ENCODE data around the gene PCDH9. TPM values are rescaled to one million over a fixed set of nuclear protein-coding genes. Genes with fewer than 3 reads are reported as not detected.

Gene PCDH9
- total RNA-seq, 1 donor from 2014 or later = 0.40 TPM

- DNase-seq (ENCODE audit: low read depth) = no peak
- TF ChIP-seq CTCF (conservative IDR thresholded peaks at IDR 0.05; ENCODE audit: low read depth, low read length) = no peak
- H3K4me3 ChIP-seq (ENCODE audit: low read depth, low read length) = no peak overlapping the region
Measured at GRCh38 chr13:67133476-67133875, 96.7 kb downstream of the PCDH9 start.

GRCh38 chr13:67131393-67131792, 98.7 kb downstream of the PCDH9 start:
- no peak overlapping the region for H3K4me3 ChIP-seq (ENCODE audit: low read depth, low read length)
- TF ChIP-seq CTCF (conservative IDR thresholded peaks at IDR 0.05; ENCODE audit: low read depth, low read length) = no peak
- DNase-seq (ENCODE audit: low read depth) = no peak

- no peak for TF ChIP-seq CTCF (conservative IDR thresholded peaks at IDR 0.05; ENCODE audit: low read depth, low read length)
- H3K4me3 ChIP-seq (ENCODE audit: low read depth, low read length) = no peak overlapping the region
- DNase-seq (ENCODE audit: low read depth) = no peak
Measured at GRCh38 chr13:67130444-67130843, 99.7 kb downstream of the PCDH9 start.

- H3K4me3 ChIP-seq (ENCODE audit: low read depth, low read length) = no peak overlapping the region
- no peak for DNase-seq (ENCODE audit: low read depth)
- no peak for TF ChIP-seq CTCF (conservative IDR thresholded peaks at IDR 0.05; ENCODE audit: low read depth, low read length)
Measured at GRCh38 chr13:67128136-67128535, 102.0 kb downstream of the PCDH9 start.

- no peak for TF ChIP-seq CTCF (conservative IDR thresholded peaks at IDR 0.05; ENCODE audit: low read depth, low read length)
- H3K4me3 ChIP-seq (ENCODE audit: low read depth, low read length) = no peak overlapping the region
- DNase-seq (ENCODE audit: low read depth) = no peak
Measured at GRCh38 chr13:67125681-67126080, 104.5 kb downstream of the PCDH9 start.

- no peak overlapping the region for H3K4me3 ChIP-seq (ENCODE audit: low read depth, low read length)
- TF ChIP-seq CTCF (conservative IDR thresholded peaks at IDR 0.05; ENCODE audit: low read depth, low read length) = no peak
- DNase-seq (ENCODE audit: low read depth) = no peak
Measured at GRCh38 chr13:67123165-67123564, 107.0 kb downstream of the PCDH9 start.

- H3K4me3 ChIP-seq (ENCODE audit: low read depth, low read length) = no peak overlapping the region
- no peak for DNase-seq (ENCODE audit: low read depth)
- TF ChIP-seq CTCF (conservative IDR thresholded peaks at IDR 0.05; ENCODE audit: low read depth, low read length) = no peak
Measured at GRCh38 chr13:67122251-67122650, 107.9 kb downstream of the PCDH9 start.

Measured in epithelial cell of proximal tubule (primary cell).